MCF 10A (cell line): ENCODE data around the gene SOX13. TPM values are rescaled to one million over a fixed set of nuclear protein-coding genes. Genes with fewer than 3 reads are reported as not detected.

Source experiments
- BruUV-seq: library from RNA; stranded (reverse); fragments of 400-500 nt; replicated peaks from 2 replicates; lab custom pipeline; 2021; lab: Mats Ljungman, UMichigan
- CTCF ChIA-PET: fragments of 300-600 bp; sonication (Branson Sonifier 250); formaldehyde crosslinking; extraction: SDS; loops from one replicate; lab custom pipeline; 2021; ENCODE audit warnings: antibody characterized with exemption, inconsistent platforms; lab: Yijun Ruan, JAX
- POLR2A ChIA-PET: fragments of 300-600, 350-650 bp; sonication (Branson Sonifier 250); formaldehyde crosslinking; extraction: SDS; loops from one replicate; lab custom pipeline; 2020; ENCODE audit warnings: antibody characterized with exemption, inconsistent platforms; lab: Yijun Ruan, JAX
- DNase-seq: peaks from one replicate; pipeline ENCODE4 v3.0.0-alpha.2; 2018; ENCODE audit not compliant: unreplicated experiment
- H3K27ac Mint-ChIP-seq: one replicate; pipeline ENCODE4 v1.8.0; 2022; ENCODE audit warnings: mild to moderate bottlenecking, low read depth, mixed read lengths; ENCODE audit not compliant: unreplicated experiment
- H3K27me3 Mint-ChIP-seq: one replicate; pipeline ENCODE4 v1.8.0; 2022; ENCODE audit warnings: mixed read lengths; ENCODE audit not compliant: insufficient read depth, unreplicated experiment
- H3K36me3 Mint-ChIP-seq: one replicate; pipeline ENCODE4 v1.8.0; 2022; ENCODE audit warnings: mild to moderate bottlenecking, moderate library complexity, mixed read lengths; ENCODE audit not compliant: insufficient read depth, unreplicated experiment
- H3K4me1 Mint-ChIP-seq: one replicate; pipeline ENCODE4 v1.8.0; 2022; ENCODE audit warnings: mixed read lengths; ENCODE audit not compliant: insufficient read depth, unreplicated experiment
- H3K4me3 Mint-ChIP-seq: one replicate; pipeline ENCODE4 v1.8.0; 2022; ENCODE audit warnings: mild to moderate bottlenecking, moderate library complexity, mixed read lengths; ENCODE audit not compliant: unreplicated experiment
- H3K9me3 Mint-ChIP-seq: one replicate; pipeline ENCODE4 v1.8.0; 2022; ENCODE audit warnings: mixed read lengths; ENCODE audit not compliant: unreplicated experiment
- CTCF ChIP-seq: fragments of 200-600 bp; IDR thresholded peaks from one replicate; pipeline ENCODE4 v1.8.0; 2022; ENCODE audit warnings: antibody characterized with exemption, mild to moderate bottlenecking; ENCODE audit not compliant: unreplicated experiment
- intact Hi-C: fragments of 100-400 bp; cut with micrococcal nuclease; formaldehyde crosslinking; loops from 2 replicates; pipeline ENCODE4 v1.14.1; 2022
- total RNA-seq: library from RNA; stranded (reverse); gene quantifications from 2 replicates; pipeline ENCODE4 v1.2.3, GENCODE V29; 2022

Gene SOX13
- total RNA-seq, 1 experiment from 2014 or later = 32.8 TPM

GRCh38 chr1:204157962-204158361 is 85.0 kb downstream of the SOX13 start:
- Mint-ChIP-seq H3K36me3 (no peaks in the 10 kb centered on the region), H3K27me3 (no peaks in the 10 kb centered on the region), H3K27ac (no peak overlapping the region), H3K9me3 (no peaks in the 10 kb centered on the region), H3K4me1 (peaks cover 13% of the 10 kb centered on the region), H3K4me3 (no peak overlapping the region)
- BruUV-seq = no TSS peak
- no peak for DNase-seq
- CTCF ChIA-PET = interaction anchor here (0.5 to 18.9 kb wide), 9 partner anchors 15 to 345 kb away, joined by 3 to 505 read pairs (median 5); partner anchors contain the start of gene PLEKHA6
- TF ChIP-seq CTCF = no peak
- intact Hi-C loops = no loop called here
- POLR2A ChIA-PET = interaction anchor here (0.5 to 0.6 kb wide), 2 partner anchors 41 to 186 kb away, joined by 3 read pairs; no protein-coding TSS in a partner anchor

GRCh38 chr1:204161609-204162493 is 88.9 kb downstream of the SOX13 start:
- H3K9me3 Mint-ChIP-seq = no peaks in the 10 kb centered on the region
- H3K4me3 Mint-ChIP-seq = no peak overlapping the region
- BruUV-seq = no TSS peak
- TF ChIP-seq CTCF = no peak
- H3K27ac Mint-ChIP-seq = no peak overlapping the region
- intact Hi-C loops = loop anchor here (1.0 to 5.0 kb wide), 8 partner anchors 33 to 341 kb away; partner anchors contain the start of gene SNRPE
- no peak for DNase-seq
- peaks cover 6% of the 10 kb centered on the region for H3K4me1 Mint-ChIP-seq
- ChIA-PET POLR2A (interaction anchor here (0.5 to 2.5 kb wide), 16 partner anchors 11 to 1437 kb away, joined by 3 to 12 read pairs (median 3); partner anchors contain the start of genes PIK3C2B and SNRPE), CTCF (interaction anchor here (0.5 to 18.9 kb wide), 74 partner anchors 9 to 1556 kb away, joined by 3 to 505 read pairs (median 5); partner anchors contain the start of genes ETNK2, GOLT1A, PIK3C2B and PLEKHA6)
- no peaks in the 10 kb centered on the region for H3K27me3 Mint-ChIP-seq
- H3K36me3 Mint-ChIP-seq = no peaks in the 10 kb centered on the region

GRCh38 chr1:204162494-204163074 is 89.7 kb downstream of the SOX13 start:
- H3K36me3 Mint-ChIP-seq = no peaks in the 10 kb centered on the region
- peak; percentile 100 for TF ChIP-seq CTCF
- ChIA-PET POLR2A (interaction anchor here (0.6 to 2.5 kb wide), 15 partner anchors 10 to 1436 kb away, joined by 3 to 12 read pairs (median 3); partner anchors contain the start of genes PIK3C2B and SNRPE), CTCF (interaction anchor here (0.5 to 18.9 kb wide), 92 partner anchors 10 to 921 kb away, joined by 3 to 505 read pairs (median 4); partner anchors contain the start of genes ETNK2, GOLT1A, PIK3C2B and PLEKHA6)
- no peak overlapping the region for H3K27ac Mint-ChIP-seq
- H3K4me3 Mint-ChIP-seq = no peak overlapping the region
- no peaks in the 10 kb centered on the region for H3K27me3 Mint-ChIP-seq
- H3K9me3 Mint-ChIP-seq = no peaks in the 10 kb centered on the region
- peaks cover 6% of the 10 kb centered on the region for H3K4me1 Mint-ChIP-seq
- BruUV-seq = no TSS peak
- intact Hi-C loops = loop anchor here (1.0 to 5.0 kb wide), 8 partner anchors 33 to 340 kb away; partner anchors contain the start of gene SNRPE
- DNase-seq = peak; percentile 95
